GM18951 (cell line): ENCODE measurements around the gene BICD2.

Experiments
- POLR2A ChIP-seq: IDR thresholded peaks from 4 replicates; pipeline ENCODE4 v1.6.1; 2011; ENCODE audit warnings: mild to moderate bottlenecking; ENCODE audit not compliant: insufficient read length, insufficient read depth; ENCODE audit errors: extremely low read depth
- in situ Hi-C: fragments of 300-500 bp; cut with MboI; formaldehyde crosslinking; loops from one replicate; pipeline ENCODE4 v1.12.0; 2022; ENCODE audit warnings: low sequenced_read_pairs, mixed read lengths, inconsistent platforms; ENCODE audit not compliant: unreplicated experiment

Gene BICD2

DNA sequence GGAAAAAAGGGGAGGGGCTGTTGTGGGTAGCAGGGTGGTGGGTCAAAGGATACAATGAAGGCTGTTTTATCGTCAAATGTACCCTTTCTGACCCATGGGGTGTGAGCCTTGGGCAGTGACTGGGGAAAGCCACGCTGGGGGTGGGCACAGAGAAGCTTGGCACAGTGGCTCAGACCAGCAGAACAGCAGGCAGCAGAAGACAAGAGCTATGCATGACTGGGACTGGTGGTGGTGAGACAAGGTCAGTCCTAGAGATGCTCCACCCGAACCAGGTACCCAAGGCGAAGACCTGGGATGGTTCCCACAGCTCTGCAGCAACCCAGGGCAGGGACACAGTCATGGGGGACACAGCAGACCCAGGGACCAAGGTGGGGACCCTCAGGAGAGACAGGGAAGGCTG is 38.3 kb downstream of the BICD2 start:
- TF ChIP-seq POLR2A: no peak
- in situ Hi-C loops: no loop called here

DNA sequence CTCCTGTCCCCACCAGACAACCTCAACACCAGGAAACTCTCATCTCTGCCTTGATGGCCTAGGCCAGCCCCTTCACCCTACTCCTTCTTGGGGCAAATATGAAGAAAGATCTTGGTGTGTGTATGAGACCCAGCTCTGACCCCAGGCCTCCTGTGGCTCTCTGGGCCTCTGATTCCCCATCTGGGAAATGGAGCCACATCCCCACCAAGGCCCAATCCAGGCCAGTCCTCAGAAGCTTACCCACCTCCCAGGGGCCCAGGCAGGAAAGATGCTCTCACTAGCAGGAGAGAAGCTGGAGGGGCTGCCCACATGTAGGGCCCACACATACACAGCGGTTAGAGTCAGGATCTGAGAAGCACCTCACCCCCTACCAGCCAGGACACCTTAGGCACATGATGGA is 38.9 kb downstream of the BICD2 start:
- TF ChIP-seq POLR2A: no peak
- in situ Hi-C loops: no loop called here

DNA sequence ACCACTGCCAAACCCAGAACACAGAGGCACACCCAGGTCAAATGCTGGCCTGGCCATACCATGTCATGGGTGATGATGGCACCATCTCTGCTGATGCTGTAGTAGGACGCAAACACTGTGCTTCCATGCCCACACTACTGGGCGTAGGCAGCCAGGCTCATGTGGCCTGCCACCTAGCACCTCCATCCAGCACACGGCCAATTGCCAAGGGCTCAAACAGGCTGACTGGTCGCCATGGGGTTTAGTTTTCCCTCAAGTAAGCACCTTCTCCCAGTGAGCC is 39.4 kb downstream of the BICD2 start:
- no peak for TF ChIP-seq POLR2A
- in situ Hi-C loops: no loop called here

DNA sequence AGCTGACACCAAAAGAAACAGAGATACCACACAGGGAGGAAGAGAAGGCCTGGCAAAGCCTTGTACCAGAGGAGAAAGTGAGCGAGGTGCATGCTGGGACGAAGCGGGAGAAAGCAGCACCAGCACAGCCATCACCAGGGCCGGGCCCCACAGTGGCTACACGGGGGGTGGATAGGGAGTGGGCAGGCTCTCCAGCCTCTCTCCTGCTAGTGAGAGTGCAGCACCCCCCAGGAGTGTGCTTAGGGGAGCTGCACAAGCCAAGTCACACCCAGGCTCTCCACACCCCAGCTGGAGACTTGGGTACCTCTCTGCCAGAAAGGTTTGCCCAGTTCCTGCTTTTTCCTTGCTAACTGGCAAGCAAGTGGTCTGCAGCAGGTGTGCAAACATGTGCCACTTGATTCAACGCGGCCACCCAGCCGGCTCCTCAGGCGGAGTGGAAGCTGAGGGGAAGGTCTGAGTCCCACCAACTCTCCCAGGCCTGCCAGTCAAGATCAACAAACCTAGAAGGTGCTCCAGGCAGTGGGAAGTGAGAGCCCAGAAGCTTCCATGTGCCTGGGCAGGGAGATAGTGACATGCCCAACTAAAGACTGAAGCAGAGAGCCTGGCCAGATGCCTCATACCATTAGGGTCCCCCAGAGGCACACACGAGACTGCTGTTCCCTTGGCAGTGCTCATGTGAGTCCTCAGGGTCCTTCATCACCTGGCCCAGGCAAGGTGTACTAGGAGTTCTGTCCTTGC is 39.9 kb downstream of the BICD2 start:
- no peak for TF ChIP-seq POLR2A
- in situ Hi-C loops: no loop called here

DNA sequence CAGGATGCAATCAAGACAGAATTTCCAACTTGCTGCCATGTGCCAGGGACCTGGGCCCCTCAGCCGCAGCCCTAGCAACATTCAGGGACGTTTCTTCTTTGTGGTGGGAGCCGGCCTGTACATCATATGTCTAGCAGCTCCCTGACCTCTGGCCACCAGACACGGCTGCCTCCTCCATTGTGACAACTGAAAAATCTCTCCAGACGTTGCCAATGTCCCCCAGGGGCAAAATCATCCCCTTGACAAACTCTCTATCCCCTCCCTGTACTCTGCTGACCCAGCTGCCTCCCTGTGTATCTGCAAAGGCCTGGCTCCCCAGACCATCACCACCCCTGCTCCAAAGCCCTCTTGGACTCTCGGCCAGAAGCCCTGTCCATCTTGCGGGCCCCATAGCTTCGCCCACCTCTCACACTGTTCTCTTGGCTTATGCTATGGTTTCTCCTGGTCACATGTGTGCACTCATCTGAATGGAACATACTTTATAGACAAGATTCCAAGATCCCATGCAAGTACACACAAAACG is 40.8 kb downstream of the BICD2 start:
- TF ChIP-seq POLR2A: no peak
- in situ Hi-C loops: no loop called here

DNA sequence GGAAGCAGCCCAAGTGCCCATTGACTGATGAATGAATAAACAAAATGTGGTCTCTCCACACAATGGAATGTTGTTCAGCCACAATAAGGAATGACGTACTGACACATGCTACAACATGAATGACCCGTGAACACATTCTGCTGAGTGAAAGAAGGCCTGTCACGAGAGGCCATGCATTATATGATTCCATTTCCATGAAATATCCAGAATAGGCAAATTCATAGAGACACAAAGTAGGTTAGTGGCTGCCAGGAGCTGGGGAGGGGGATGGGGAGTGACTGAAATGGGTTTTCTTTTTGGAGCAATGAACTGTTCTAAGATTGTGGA is 41.4 kb downstream of the BICD2 start:
- no peak for TF ChIP-seq POLR2A
- in situ Hi-C loops: no loop called here

DNA sequence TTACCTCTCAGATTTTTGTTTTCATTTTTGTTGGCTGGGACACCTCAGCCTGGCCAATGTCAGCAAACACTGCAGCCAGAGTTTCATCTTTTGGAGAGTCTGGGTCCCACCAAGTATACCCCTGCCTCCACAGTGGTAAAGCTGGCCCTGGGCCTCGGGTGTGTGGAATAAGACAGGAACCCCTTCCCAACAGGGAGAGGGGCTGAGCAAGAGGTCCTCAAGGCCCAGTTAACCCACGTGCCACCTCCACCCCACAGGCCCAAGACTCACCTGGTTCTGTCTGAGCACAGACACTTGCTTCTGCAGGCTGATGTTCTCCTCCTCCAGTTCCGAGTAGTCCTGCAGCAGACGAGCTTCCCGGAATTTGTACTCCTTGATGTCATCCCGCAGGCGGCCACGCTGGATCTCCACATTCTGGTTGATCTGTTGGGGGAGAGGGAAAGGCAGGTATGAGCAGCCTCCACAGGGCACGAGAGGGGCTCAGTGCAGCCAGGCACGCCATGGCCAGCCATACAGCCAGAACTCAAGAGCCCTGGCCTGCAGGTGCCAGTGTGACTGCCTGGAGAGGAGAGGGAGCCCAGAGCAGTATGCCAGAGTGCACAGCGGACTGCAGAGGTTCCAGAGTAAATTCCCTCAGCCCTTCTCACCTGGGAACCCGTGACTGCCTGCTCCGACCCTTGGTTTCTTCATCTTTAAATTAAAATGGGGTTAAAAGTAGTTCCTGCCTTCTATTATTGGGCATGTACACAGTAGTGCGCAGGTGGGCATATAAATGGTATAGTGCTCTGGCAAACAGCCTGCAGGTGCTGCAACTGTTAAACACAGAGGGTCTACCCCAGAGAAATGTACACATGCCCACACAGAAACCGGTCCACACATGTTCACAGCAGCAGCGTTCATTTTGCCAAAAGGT is 42.0 kb downstream of the BICD2 start:
- in situ Hi-C loops: no loop called here
- TF ChIP-seq POLR2A: no peak

DNA sequence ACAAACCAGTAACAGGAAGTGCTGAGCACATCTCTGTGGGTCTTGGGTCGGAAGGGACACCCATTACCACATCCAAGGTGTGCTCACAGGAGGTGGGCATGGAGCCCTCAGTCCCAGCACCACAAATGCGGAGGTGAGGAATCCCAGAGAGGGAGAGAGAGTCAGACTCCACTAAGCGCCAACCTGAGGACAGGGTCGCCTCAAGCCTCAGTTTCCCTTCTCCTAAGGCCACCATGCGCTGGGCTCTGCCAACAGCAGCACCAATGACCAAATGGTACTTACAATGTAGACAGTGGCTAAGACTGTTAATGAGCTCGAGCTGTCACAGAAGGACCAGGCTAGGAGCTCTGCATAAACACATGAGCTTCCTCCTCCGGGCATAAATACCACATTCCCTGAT is 43.1 kb downstream of the BICD2 start:
- TF ChIP-seq POLR2A: no peak
- in situ Hi-C loops: no loop called here

DNA sequence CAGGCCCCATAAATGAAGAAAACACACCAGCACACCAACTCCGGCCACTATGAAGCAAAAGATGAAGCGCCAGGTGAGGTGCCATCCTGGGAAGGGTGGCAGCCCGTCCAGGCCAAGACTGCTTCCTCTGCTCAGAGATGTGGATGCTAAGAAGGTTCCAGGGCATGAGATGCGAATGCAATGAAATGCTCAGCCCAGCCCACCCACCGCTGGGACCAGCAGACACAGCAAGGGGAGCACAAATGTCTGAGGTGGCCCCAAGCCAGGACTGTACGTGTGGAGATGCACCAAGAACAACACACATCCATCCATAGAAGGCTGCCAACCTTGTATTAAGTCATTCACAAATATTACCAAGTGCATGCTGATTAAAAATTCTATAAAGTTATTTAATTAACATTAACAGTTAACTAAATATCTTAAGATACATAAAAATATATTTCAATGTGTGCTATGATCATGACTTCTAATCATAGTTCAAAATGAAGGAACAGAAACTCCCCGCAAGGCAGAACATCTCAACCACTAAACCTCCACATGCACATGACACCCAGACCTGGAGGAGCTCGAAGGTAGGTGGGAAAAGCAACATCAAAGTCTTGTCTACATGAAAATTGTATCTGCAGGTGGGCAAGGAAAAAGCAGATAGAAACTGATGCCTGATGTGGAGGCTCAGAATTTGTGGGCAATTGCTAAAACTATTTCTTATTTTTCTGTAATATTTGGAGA is 43.7 kb downstream of the BICD2 start:
- in situ Hi-C loops: no loop called here
- no peak for TF ChIP-seq POLR2A

DNA sequence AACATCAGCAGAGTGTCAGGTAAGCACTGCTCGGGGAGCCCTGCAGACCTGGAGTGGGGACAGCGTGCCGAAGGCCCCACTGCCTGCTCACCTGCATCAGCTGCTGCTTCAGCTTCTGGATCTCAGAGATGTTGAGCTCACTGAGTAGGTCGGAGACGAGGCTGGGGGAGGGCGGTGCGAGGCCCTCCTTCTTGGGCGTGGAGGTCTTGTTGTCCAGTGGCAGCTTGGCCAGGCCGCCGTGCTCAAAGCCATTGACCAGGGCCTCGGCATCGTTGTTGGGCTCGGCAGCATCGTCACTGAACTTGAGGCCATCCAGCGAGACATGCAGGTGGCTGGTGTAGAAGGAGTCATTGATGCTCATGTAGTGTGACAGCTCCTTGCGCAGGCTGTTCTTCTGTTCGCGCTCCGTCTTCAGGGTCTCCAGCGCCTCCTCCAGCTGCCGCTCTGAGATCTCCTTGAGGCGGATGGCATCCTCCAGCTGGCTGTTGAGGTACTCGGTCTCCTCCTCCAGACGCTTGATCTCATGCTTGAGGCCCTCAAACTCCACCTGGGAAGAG is 44.3 kb downstream of the BICD2 start:
- in situ Hi-C loops: no loop called here
- TF ChIP-seq POLR2A: no peak

DNA sequence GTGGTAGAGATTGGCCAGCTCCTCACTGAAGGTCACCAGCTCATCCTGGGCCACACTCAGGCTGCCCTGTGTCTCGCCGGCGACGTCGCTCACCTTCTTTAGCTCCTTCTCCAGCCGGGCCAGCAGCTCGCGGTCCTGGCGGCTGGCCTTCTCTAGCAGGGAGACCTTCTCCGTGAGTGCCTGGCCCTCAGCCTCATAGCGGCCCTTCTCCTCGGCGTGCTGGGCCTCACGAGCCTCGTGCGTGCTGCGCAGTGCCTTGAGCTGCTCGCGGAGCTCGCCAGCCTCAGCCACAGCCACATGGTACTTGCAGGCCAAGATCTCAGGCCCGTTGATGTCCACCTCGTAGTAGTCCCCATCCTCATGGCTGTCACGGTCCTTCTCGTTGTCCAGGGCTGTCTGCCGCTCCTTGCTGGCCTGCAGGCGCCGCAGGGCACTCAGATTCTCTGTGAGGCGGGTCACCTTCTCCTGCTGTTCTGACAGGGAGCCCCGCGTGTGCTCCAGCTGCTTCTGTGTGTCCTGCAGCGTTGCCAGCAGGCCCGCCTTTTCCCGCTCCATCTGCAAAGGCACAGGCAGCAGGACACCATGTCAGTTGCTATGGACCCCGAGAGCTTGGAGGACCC is 45.5 kb downstream of the BICD2 start:
- in situ Hi-C loops: loop anchor here (10.0 kb wide), 1 partner anchor 66 kb away; no protein-coding TSS in a partner anchor
- no peak for TF ChIP-seq POLR2A

DNA sequence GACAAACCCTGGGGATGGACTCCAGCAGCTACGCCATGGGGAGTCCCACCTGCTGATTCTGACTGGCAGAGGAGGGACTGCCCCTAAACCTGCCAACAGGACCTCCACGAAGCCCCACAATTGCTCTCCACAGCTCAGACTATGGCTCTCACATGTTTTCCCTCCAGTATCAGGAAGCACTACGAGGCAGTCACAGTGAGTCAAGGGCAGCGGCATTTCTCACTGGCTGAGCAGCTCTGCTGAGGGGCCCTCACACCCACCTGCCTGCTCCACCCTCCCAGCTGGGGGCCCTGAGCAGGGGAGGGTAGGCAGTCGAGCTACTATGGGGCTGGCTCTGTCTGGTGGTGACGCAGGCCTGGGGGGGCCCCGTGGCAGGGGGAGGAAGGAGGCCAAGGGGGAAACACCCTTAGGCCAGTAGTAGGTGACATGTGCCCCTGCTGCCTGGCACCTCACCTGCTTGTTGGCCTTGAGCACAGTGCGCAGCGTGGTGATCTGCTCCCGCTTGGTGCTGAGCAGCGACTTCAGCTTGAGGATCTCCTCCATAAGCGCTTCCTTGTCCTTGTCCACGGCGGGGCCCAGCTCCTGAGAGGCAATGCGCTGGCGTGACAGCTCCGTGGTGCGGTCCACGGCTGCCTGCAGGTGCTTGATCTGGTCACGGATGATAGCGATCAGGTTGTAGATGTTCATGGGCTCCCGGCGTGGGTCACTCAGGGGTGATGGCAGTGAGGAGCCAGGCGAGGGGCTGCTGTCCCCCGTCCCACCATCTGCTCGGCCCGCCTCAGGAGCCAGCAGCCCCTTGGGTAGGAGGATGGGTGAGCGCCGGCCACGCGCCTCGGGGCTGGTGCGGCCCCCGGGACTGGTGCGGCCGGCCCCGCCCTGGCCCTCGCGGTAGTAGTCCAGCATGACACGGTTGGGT is 46.3 kb downstream of the BICD2 start:
- TF ChIP-seq POLR2A: no peak
- in situ Hi-C loops: loop anchor here (10.0 kb wide), 1 partner anchor 66 kb away; no protein-coding TSS in a partner anchor
